HEK293 (cell line): Measurements from ENCODE around the gene DYNC1I1.

ENCODE experiments used
- CTCF ChIA-PET: fragments of 350-600 bp; formaldehyde crosslinking; extraction: SDS; loops from one replicate; lab custom pipeline; 2021; ENCODE audit warnings: antibody characterized with exemption; lab: Yijun Ruan, JAX
- POLR2A ChIA-PET: fragments of 300-600 bp; formaldehyde crosslinking; extraction: SDS; loops from one replicate; lab custom pipeline; 2020; ENCODE audit warnings: antibody characterized with exemption, inconsistent platforms; lab: Yijun Ruan, JAX
- H3K27ac ChIP-seq: fragments of 200-500 bp; sonication (Bioruptor generic); 2 replicates; pipeline ENCODE4 v1.5.1; 2014; ENCODE audit warnings: low read depth, low read length, control low read depth, inconsistent platforms; ENCODE audit errors: extremely low read depth
- H3K36me3 ChIP-seq, 2 experiments: fragments of 200-500 bp in 1 of 2; sonication (Bioruptor generic) in 1 of 2; 1 replicate in 1 of 2; 2 replicates in 1 of 2; pipeline ENCODE4 v1.5.1; 2014 to 2017; ENCODE audit warnings: inconsistent platforms in 2 of 2, low read length in 2 of 2; ENCODE audit not compliant: control insufficient read depth in 2 of 2, insufficient read depth in 1 of 2
- H3K4me1 ChIP-seq: fragments of 200-500 bp; sonication (Bioruptor generic); 2 replicates; pipeline ENCODE4 v1.5.1; 2014; ENCODE audit warnings: mild to moderate bottlenecking, low read length, inconsistent platforms; ENCODE audit not compliant: control insufficient read depth, insufficient read depth
- H3K4me3 ChIP-seq: 2 replicates; pipeline ENCODE4 v1.5.1; 2011; ENCODE audit warnings: low read depth, mild to moderate bottlenecking, control low read depth, low read length, moderate library complexity
- H3K9me3 ChIP-seq: fragments of 200-500 bp; sonication (Bioruptor generic); 2 replicates; pipeline ENCODE4 v1.5.1; 2014; ENCODE audit warnings: low read depth, low read length, inconsistent platforms; ENCODE audit not compliant: control insufficient read depth, insufficient read depth
- KLF9 ChIP-seq: fragments of 450-650 bp; formaldehyde crosslinking; IDR thresholded peaks from 2 replicates; pipeline ENCODE4 v1.5.1; 2016; ENCODE audit warnings: missing biosample characterization, missing genetic modification characterization, low read depth
- REST ChIP-seq: fragments of 450-650 bp; formaldehyde crosslinking; IDR thresholded peaks from 2 replicates; pipeline ENCODE4 v1.5.1; 2016; ENCODE audit warnings: missing biosample characterization, missing genetic modification characterization
- SCRT2 ChIP-seq: fragments of 450-650 bp; formaldehyde crosslinking; IDR thresholded peaks from 2 replicates; pipeline ENCODE4 v1.5.1; 2016; ENCODE audit warnings: missing biosample characterization, missing genetic modification characterization
- ZEB2 ChIP-seq: fragments of 450-650 bp; formaldehyde crosslinking; IDR thresholded peaks from 2 replicates; pipeline ENCODE4 v1.5.1; 2016; ENCODE audit warnings: missing biosample characterization, missing genetic modification characterization
- ZFP37 ChIP-seq: fragments of 450-650 bp; formaldehyde crosslinking; IDR thresholded peaks from 2 replicates; pipeline ENCODE4 v1.5.1; 2016; ENCODE audit warnings: missing biosample characterization, missing genetic modification characterization
- ZIC2 ChIP-seq: fragments of 450-650 bp; formaldehyde crosslinking; IDR thresholded peaks from 2 replicates; pipeline ENCODE4 v1.5.1; 2016; ENCODE audit warnings: missing biosample characterization, missing genetic modification characterization
- ZNF140 ChIP-seq: fragments of 450-650 bp; formaldehyde crosslinking; IDR thresholded peaks from 2 replicates; pipeline ENCODE4 v1.5.1; 2016; ENCODE audit warnings: missing biosample characterization, missing genetic modification characterization
- ZNF157 ChIP-seq: fragments of 450-650 bp; formaldehyde crosslinking; IDR thresholded peaks from 2 replicates; pipeline ENCODE4 v1.5.1; 2016; ENCODE audit warnings: missing biosample characterization, missing genetic modification characterization
- ZNF214 ChIP-seq: fragments of 450-650 bp; formaldehyde crosslinking; IDR thresholded peaks from 2 replicates; pipeline ENCODE4 v1.5.1; 2017; ENCODE audit warnings: missing biosample characterization, mild to moderate bottlenecking, missing genetic modification characterization, borderline replicate concordance
- ZNF292 ChIP-seq: fragments of 450-650 bp; formaldehyde crosslinking; IDR thresholded peaks from 2 replicates; pipeline ENCODE4 v1.5.1; 2016; ENCODE audit warnings: low read depth, missing biosample characterization, missing genetic modification characterization, borderline replicate concordance
- ZNF426 ChIP-seq: fragments of 450-650 bp; formaldehyde crosslinking; IDR thresholded peaks from 2 replicates; pipeline ENCODE4 v1.5.1; 2017; ENCODE audit warnings: missing biosample characterization, missing genetic modification characterization, mild to moderate bottlenecking, inconsistent platforms, moderate library complexity
- ZNF473 ChIP-seq: fragments of 450-650 bp; formaldehyde crosslinking; IDR thresholded peaks from 2 replicates; pipeline ENCODE4 v1.5.1; 2017; ENCODE audit warnings: missing biosample characterization, missing genetic modification characterization
- ZNF514 ChIP-seq: fragments of 450-650 bp; formaldehyde crosslinking; IDR thresholded peaks from 2 replicates; pipeline ENCODE4 v1.5.1; 2016; ENCODE audit warnings: missing biosample characterization, missing genetic modification characterization
- ZNF558 ChIP-seq: fragments of 450-650 bp; formaldehyde crosslinking; IDR thresholded peaks from 2 replicates; pipeline ENCODE4 v1.5.1; 2016; ENCODE audit warnings: missing biosample characterization, missing genetic modification characterization
- ZNF623 ChIP-seq: fragments of 450-650 bp; formaldehyde crosslinking; IDR thresholded peaks from 2 replicates; pipeline ENCODE4 v1.5.1; 2016; ENCODE audit warnings: missing biosample characterization, missing genetic modification characterization
- ZNF701 ChIP-seq: fragments of 450-650 bp; formaldehyde crosslinking; IDR thresholded peaks from 2 replicates; pipeline ENCODE4 v1.5.1; 2016; ENCODE audit warnings: missing biosample characterization, missing genetic modification characterization
- ZNF76 ChIP-seq: fragments of 450-650 bp; formaldehyde crosslinking; IDR thresholded peaks from 2 replicates; pipeline ENCODE4; 2016; ENCODE audit warnings: low read depth, missing biosample characterization, missing genetic modification characterization, borderline replicate concordance
- ZNF776 ChIP-seq: fragments of 450-650 bp; formaldehyde crosslinking; IDR thresholded peaks from 2 replicates; pipeline ENCODE4 v1.5.0; 2017; ENCODE audit warnings: missing biosample characterization, missing genetic modification characterization, borderline replicate concordance
- ZSCAN16 ChIP-seq: fragments of 450-650 bp; formaldehyde crosslinking; IDR thresholded peaks from 2 replicates; pipeline ENCODE4 v1.5.1; 2016; ENCODE audit warnings: missing biosample characterization, missing genetic modification characterization
- TF ChIP-seq, protein P1 (sequence below): fragments of 450-650 bp; formaldehyde crosslinking; IDR thresholded peaks from 2 replicates; pipeline ENCODE4 v1.5.1; 2016; ENCODE audit warnings: missing biosample characterization, missing genetic modification characterization, borderline replicate concordance

Gene DYNC1I1

GRCh38 chr7:95811846-95812445, 39.6 kb downstream of the DYNC1I1 start (continued):
- TF ChIP-seq, protein P1, sequence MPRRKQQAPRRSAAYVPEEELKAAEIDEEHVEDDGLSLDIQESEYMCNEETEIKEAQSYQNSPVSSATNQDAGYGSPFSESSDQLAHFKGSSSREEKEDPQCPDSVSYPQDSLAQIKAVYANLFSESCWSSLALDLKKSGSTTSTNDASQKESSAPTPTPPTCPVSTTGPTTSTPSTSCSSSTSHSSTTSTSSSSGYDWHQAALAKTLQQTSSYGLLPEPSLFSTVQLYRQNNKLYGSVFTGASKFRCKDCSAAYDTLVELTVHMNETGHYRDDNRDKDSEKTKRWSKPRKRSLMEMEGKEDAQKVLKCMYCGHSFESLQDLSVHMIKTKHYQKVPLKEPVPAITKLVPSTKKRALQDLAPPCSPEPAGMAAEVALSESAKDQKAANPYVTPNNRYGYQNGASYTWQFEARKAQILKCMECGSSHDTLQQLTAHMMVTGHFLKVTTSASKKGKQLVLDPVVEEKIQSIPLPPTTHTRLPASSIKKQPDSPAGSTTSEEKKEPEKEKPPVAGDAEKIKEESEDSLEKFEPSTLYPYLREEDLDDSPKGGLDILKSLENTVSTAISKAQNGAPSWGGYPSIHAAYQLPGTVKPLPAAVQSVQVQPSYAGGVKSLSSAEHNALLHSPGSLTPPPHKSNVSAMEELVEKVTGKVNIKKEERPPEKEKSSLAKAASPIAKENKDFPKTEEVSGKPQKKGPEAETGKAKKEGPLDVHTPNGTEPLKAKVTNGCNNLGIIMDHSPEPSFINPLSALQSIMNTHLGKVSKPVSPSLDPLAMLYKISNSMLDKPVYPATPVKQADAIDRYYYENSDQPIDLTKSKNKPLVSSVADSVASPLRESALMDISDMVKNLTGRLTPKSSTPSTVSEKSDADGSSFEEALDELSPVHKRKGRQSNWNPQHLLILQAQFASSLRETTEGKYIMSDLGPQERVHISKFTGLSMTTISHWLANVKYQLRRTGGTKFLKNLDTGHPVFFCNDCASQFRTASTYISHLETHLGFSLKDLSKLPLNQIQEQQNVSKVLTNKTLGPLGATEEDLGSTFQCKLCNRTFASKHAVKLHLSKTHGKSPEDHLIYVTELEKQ (tag by site-specific recombination), result no peak
- TF ChIP-seq KLF9 (tag by site-specific recombination), result no peak
- no peak for TF ChIP-seq ZNF701
- no peak for TF ChIP-seq ZNF292 (tag by site-specific recombination)
- no peak for TF ChIP-seq ZNF558 (tag by site-specific recombination)
- no peak for TF ChIP-seq SCRT2
- TF ChIP-seq ZNF76 (tag by site-specific recombination), result no peak
- no peak for TF ChIP-seq ZNF426 (tag by site-specific recombination)

DNA sequence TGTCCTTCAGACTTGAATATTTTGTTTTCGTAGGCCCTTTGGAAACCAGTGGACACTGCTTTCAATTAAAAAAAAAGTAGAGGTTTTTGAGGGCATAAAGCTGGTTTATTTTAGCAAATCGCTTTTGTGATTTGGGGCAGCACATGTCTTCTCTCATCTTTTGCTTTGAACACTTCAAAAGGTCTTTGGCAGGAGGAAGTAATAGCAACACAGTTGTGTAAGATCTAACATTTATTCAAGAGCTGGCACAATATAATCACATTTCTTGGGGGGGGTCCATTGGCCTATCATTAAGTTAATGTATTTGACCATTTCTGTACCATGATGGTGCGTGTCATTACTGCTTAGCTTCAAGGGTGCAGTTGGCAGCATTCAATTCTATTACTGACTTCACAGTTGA, 42.4 kb downstream of the DYNC1I1 start:
- TF ChIP-seq ZNF157 (tag by site-specific recombination) (no peak), ZNF473 (tag by site-specific recombination) (no peak), ZSCAN16 (tag by site-specific recombination) (no peak), ZNF140 (tag by site-specific recombination) (no peak), ZIC2 (tag by site-specific recombination) (no peak), ZNF514 (tag by site-specific recombination) (no peak), REST (no peak), ZEB2 (tag by site-specific recombination) (no peak), ZNF623 (tag by site-specific recombination) (no peak), ZNF776 (tag by site-specific recombination) (no peak), ZFP37 (no peak), ZNF214 (tag by site-specific recombination) (no peak)
- POLR2A ChIA-PET, result no interaction called here
- no peaks in the 10 kb centered on the region for H3K9me3 ChIP-seq
- no peaks in the 10 kb centered on the region; a peak in 1 of 3 replicates for H3K36me3 ChIP-seq
- H3K27ac ChIP-seq, result no peak overlapping the region
- no peak overlapping the region for H3K4me3 ChIP-seq
- CTCF ChIA-PET, result interaction anchor here (0.6 to 0.8 kb wide), 3 partner anchors 38 to 59 kb away, joined by 3 to 5 read pairs (median 3); no protein-coding TSS in a partner anchor
- H3K4me1 ChIP-seq, result no peaks in the 10 kb centered on the region
